ENCODE results near the gene BICD1.

BICD1 gene

DNA sequence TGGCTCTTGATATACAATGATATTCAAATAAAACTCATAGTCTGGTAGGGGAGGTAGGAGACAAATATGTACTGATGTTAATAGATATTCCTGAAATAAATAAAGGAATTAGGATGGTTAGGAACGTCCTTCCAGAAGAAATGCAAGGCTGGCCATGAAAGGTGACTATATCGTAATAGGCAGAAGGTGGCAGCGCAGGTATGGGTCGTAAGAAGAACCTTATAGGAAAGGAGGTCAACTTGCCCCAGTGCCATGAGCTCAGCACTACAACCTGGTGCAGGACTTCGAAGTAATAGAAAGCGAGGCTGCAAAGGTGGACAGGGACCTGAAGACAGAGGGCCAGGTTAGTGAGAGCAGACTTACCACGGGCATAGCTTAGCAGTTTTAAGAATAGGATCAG is 237.4 kb downstream of the BICD1 start:
- DNase-seq (ENCODE audit: low spot score), result no peak

DNA sequence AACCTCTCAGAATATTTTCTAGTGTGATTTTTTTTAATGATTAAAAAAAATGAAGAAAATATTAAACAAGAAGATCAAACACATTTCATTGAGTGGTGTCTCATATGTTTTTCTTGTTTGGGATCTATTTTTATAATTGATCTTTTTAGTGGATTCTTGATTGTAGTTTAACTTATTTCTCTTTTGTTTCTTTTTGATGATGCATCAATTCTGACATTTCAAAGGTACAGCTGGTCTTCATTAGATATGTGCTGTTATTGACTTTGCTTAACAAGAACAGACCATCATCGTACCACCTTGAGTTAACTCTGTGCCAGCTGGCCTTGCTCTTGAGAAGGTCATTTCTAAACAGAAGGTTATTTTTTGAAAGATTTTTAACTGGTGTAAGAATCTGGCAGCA is 246.9 kb downstream of the BICD1 start:
- no peak for DNase-seq (ENCODE audit: low spot score)

DNA sequence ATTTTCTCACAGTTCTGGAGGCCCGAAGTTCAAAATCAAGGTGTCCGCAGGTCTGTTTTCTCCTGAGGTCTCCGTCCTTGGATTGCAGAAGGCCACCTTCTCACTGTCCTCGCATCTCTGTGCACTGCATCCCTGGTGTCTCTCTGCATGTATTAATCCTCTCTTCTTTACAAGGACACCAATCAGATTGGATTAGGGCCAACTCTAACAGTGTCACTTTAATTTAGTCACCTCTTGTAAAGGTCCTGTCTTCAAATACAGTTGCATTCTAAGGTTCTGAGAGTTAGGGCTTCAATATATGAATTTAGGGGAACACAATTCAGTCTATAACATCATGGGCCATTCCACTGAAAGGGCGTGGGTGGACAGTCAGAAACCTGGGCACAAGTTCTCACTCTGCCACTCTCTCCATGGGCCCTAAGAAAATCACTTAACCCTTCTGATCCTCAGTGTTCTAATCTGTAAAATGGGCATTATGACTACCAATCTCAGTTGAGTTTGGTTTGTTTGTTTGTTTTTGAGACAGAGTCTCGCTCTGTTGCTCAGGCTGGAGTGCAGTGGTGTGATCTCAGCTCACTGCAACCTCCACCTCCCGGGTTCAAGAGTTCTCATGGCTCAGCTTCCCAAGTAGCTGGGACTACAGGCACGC is 251.1 kb downstream of the BICD1 start:
- no peak for DNase-seq (ENCODE audit: low spot score)

DNA sequence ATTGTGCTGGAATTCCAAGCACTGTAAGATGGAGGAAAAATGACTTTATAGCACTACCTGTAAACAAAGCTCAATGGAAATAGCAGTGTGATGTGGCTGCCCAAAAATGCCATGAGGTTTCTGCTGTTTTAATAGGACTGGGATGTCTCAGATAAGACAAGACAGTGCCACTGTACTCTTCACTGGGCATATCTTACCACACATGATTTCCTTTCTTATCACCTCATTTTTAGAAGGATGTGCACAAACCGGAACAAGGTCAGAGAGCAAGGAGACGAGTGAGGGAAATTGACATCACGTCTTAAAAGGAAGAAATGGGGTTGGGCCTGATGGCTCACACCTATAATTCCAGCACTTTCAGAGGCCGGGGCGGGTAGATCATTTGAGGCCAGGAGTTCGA is 254.3 kb downstream of the BICD1 start:
- DNase-seq (ENCODE audit: low spot score), result no peak

DNA sequence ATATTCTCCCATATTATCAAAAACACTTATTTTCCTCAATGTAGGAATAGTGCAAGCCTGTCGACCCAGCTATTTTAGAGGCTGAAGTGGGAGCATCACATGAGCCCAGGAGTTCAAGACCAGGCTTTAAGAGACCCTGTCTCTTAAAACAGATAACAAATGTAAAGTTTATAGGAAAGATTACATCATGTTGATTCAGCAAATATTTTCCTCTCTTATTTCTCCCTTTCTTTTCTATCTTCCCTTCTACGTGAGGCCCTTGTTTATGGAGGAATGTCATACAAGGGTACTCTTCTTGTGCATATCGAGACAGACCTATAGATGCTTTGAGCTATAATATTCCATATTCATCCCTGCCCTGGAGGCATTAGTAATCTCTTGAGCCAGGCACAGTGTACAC is 256.2 kb downstream of the BICD1 start:
- DNase-seq (ENCODE audit: low spot score), result no peak

DNA sequence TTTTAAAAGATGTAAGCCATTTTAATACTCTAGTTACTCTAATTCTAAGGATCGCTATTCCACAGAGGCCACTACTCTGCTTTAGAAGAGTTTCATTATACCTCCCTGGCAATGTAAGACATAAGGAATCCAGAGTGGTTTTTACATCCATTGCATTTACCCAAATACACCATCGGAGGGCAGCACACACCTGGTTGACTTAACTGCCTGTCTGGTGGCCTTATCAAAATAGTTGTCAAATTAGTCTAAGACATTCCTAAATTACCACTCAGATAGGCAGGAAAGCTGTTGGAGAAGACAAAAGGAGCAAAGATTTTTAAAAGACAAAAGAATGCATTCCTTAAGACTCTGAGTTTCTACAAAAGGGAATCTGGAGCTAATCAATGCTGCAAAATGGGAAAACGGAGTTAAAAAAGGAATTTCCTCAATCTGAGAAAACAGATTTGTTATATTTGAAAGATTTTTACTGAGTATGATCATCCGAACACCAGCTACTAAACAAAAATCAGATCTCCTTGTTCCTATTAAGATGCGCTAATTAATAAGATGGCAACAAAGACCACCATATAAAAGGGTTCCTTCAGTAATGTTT is 258.9 kb downstream of the BICD1 start:
- DNase-seq (ENCODE audit: low spot score), result peak; percentile 83

DNA sequence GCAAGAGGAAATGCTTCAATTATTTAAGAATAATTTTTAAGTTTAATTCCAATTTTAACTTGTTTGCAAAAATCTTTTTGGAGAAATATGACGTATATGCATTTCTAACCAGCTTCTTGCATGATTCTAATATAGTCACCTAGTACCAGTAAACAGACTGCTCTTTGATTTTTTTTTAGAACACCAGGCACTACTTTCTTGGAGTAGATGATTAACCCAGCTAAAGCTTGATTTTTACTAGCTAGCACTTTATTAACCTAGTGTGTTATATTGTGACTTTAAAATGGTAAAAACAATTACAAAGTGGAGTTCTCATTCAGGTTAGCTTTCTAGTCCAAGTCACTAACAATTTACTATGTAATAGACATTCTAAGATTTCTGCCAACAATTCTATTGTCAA is 260.1 kb downstream of the BICD1 start:
- no peak for DNase-seq (ENCODE audit: low spot score)

DNA sequence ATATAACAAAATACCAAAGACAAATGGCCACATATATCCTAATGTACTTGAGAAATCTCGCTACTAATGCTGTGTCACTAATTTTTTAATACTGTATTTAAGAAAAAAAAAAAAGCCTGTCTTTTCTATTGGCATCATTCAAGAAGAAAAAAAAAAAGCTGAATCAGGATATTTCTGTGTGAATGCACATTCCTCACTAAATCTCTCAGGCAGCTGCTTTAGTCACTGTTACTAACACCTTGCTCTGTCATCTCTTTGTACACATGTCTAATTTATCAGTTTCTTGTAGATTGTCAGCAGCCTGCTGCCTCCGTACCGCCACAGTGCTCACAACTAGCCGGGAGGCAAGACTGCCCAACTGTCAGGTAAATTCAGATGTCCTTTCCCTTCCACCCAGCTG is 260.7 kb downstream of the BICD1 start:
- no peak for DNase-seq (ENCODE audit: low spot score)

DNA sequence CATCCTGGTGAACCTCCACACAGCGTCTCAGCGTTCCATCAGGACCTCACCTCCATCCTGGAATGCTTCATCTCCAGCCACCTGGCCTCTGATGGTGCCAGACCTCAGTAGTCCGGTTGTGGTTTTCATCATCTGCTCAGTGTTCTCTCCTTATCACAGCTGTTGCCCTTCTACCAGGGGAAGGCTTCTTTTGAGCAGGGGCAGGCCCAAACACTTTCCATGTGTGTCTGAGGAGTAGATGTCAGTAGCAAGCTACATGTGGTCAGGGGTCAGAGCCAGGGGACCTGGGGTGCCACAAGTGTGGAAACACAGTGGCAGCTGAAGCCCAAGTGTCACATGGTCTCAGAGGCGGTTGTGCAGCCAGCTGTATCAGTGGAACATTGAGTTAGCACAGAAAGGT is 262.6 kb downstream of the BICD1 start:
- DNase-seq (ENCODE audit: low spot score), result no peak

DNA sequence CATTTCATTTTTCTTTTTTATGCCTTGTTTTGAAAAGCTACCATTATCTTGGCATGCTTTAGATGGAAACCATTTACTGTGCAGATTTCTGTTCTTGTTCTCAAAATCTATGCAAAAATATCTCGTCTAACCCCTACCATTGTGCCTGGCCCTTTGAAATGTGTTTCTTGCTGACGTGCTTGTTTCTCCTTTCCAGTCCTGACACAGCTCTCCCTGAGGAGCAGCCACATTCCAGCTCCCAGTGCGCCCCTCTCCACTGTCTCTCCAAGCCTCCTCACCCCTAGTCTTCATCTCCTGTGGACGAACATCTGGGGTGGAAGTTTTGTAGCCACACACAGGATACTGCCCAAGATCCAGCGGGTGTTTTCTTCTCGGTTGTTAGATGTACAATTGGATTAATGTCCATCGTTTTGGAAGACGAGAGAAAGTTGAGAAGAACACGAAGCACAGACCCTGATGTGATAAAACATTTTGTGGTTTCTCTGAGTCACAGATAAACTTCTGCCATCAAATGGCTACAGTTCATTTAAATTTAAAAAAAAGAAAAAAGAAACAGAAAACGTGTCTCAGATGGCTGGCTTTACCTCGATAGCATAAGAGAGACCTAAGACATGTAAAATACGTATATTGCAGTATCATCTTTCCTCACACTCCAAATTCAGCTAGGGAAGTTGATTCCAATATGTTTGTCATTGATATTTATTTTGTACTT is 270.9 kb downstream of the BICD1 start:
- no peak for DNase-seq (ENCODE audit: low spot score)

DNA sequence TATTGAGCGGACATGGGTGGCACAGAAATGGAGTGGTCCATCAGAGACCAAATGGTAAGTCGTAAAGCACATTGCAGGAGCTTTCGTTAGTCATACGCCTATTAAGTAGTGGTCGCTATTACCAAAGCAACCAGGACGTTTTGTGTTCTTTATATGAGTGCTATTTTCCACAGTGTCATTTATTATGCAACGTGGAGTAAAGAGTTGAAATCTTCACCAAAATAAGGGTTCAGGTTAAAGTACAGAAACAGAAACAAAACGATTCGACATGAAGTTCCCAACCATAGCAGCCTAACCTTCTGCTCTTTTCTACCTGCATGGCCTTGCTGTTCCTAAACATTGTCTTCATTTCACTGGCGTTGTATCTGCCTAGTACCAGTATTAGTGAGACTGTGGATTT is 272.6 kb downstream of the BICD1 start:
- no peak for DNase-seq (ENCODE audit: low spot score)

DNA sequence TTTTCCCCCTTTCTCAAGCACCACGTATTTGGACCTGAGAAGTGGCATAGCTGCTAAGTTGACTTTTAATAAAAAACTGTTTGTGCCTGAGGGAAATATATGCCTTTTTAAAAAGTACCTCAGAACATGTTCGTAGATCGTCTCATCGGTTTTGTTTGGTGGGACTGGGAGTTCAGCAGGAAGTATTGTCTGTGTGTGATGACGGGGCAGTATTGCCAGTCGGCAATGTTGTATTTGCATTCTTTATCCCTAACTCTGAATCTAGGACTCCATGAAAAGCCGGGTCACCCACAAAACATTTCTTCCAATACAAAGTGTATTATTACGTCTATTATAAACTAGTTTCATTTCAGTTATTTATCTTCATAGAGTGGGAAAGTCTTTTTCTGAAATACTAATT is 273.0 kb downstream of the BICD1 start:
- DNase-seq (ENCODE audit: low spot score), result no peak

DNA sequence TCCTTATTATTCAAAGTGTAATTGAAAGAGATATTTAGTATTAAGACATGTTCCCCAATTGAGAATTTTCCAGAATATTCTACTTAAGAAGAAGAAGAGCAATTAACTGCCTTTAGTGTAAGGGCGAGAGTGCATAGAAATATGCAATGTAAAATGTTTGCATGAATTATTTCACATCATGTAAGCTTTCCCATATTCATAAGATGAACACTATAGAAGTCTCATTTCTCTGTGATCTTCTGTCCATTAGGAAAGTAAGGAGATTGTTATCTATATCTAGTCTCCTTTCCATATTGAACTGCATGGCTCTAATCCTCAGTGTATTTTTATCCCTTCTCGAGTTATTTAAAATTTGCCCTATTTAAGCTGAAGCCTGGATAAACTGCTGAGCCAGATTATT is 275.6 kb downstream of the BICD1 start:
- DNase-seq (ENCODE audit: low spot score), result no peak

DNA sequence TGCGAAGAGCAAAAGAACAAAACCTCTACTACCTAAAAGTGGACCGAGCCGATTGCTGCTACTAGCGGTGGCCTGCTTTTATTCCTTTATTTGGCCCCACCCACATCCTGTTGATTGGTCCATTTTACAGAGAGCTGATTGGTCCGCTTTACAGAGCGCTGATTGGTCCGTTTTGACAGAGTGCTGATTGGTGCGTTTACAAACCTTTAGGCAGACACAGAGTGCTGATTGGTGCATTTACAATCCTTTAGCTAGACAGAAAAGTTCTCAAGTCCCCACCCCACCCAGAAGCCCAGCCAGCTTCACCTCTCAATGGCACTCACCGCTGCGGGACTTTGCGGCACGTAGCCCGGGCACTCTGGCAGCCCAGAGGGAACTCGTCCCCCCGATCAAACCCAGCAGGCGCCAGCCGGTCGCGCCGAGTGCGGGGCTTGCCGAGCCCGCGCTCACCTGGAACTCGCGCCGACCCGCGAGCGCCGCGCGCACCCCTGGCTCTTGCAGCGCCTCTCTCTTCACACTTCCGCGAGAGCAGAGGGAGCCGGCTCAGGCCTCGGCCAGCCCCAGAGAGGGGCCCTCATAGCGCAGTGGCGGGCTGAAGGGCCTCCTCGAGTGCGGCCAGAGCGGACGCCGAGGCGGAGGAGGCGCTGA is 284.0 kb downstream of the BICD1 start:
- no peak for DNase-seq (ENCODE audit: low spot score)

DNA sequence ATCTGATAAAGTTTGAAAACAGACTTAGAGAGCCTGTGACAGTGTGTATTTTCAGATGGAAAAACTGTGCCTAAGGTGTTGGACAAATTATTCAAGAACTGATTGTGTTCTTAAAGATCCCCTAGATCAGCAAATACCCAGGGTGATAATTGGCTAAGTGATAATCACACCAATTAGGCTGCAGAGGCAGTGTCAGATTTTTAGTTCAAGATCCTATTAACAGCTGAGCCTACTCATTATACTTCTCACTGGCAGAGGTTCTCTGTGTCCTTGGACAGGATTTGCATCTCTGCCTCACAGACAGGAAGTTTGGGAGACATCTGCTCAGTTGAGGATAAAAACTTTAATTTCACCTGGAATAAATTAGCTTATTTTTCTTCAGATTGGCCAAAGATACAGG is 288.4 kb downstream of the BICD1 start:
- DNase-seq (ENCODE audit: low spot score), result no peak

DNA sequence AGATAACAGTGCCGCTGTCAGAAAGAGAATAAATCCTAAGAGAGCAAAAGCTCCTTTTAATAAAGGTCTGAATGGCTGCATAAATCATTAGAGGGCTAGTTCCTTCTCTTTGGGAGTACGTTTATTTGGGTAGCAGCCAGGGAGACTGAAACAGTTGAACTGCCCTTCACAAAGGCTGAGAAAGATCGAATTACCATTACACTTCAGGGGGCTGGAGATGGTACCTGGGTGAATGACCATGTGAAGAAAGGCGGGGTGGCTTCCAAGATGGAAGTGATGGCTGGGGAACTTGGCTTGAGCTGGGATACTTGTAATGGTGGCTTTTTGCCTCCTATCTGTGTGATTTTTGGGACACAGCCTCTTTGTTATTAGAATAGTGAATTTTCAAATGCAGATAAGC is 291.0 kb downstream of the BICD1 start:
- no peak for DNase-seq (ENCODE audit: low spot score)

DNA sequence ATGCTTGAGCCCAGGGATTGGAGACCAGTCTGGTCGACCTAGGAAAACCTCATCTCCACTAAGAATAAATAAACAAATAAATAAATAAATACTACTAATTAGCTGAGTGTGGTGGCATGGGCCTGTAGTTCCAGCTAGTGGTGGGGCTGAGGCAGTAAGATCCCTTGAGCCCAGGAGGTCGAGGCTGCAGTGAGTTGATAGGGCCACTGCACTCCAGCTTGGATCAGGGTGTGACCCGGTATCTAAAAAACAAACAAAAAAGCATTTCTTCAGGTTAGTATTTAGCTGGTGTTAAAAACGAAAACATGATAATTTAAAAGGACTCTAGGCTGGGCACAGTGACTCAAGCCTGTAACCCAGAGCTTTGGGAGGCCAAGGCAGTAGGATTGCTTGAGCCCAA is 291.5 kb downstream of the BICD1 start:
- DNase-seq (ENCODE audit: low spot score), result no peak

DNA sequence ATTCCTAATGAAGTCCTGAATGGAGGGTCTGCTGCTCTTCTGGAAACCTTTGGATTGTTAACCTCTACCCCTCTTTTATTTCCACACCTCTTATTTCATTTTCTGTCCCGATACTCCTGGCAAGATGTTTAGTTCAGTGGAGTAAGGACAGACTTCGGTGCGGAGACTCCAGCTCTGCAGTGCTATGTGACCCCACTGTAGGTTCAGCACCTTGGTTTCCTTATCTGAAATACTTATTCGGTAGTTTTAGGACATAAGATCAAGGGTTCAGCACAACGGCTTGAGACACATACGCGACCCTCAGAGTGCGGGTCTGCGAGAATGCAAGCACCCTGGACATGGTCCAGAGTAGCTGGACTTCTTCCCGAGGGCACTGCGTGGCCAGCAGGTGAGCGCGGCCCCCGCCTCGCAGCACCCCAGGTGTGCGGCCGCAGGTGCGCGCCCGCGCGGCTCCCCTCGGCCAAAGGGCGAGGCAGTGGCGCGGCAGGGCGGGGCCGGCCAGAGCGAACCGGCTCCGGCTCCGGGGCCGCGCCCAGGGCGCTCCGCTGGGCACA is 292.2 kb downstream of the BICD1 start:
- no peak for DNase-seq (ENCODE audit: low spot score)

DNA sequence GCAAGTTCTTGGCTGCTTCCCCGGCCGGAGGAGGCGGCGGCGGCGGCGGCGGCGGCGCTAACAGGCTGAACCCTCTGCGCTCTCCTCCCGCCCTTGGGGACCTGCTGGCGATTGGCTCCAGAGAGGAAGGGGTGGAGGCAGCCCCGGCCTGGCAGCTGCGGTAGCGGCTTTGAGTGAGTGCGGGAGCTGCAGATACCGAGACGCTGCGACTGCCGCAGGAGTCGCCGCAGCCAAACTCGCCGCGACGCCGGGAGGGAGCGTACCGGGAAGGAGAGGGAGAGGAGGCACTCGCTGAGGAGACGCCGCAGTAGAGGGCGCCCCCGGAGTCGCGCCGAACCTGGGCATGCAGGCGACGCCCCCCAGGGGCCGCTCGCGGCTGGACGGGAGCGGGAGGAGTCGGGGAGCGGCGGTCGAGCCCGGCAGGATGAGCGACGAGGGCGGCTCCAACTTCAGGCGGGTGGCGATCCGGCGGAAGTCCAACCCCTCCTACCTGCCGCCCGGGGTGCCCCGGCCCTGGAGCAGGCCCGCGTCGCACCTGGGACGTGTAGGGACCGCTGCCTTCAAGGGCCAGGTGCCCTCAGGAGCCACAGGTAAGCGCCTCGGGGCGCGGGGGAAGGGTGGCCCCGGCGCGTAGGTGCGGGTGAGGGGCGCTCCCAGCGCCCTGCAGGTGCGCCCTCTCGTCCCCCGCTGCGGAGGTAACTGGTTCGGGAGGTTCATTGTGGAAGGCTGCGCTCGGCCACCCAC is 292.9 kb downstream of the BICD1 start, which contains the start of gene FGD4:
FGD4 (plus strand) TSS at position 189 of the 744 bp plus-strand sequence.
- DNase-seq (ENCODE audit: low spot score), result peak; percentile 89

DNA sequence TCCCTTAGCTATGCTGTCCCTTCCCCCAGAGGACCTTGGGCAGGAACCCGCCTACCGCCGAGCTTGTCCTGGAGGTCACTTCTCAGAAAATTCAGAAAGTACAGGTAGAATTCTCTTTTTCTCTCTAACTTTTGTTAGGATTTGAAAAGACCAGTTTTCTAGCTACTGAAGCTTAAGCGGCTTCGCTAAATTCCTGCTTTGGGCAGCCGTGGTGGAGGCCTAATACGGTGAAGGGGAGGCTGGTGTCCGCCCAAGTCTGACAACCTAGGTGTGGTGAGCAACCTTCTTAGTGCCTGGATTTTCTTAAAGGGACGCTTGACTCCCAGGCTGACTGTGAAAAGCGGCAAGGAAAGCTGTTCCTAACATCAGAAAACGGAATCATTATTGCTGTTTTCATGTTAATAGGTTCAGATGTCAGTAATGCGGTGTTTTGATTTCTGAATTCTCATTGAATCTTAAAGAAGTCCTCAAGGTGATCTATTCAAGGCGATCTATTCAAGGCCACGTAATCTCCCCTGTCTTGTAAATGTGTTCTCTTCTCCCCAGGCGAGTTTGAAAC is 293.5 kb downstream of the BICD1 start:
- no peak for DNase-seq (ENCODE audit: low spot score)

DNA sequence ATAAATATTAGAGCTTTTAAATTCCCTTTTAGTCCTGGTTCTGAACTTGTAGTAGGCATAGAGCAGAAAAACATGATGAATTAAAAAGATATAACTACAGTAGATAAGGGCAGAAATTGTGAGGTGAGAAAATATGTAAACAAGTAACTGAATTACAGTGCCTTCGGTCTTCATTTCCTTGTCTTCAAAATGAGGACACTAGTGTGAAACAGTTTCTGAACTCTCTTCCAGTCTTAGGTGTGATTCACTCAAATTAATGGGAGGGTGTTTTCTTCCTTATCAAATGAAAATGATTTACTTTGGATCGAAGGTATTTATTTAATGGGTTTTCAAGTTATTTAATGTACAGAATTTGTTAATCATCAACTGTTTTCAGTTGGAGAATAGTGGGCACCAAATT is 294.2 kb downstream of the BICD1 start:
- DNase-seq (ENCODE audit: low spot score), result no peak

DNA sequence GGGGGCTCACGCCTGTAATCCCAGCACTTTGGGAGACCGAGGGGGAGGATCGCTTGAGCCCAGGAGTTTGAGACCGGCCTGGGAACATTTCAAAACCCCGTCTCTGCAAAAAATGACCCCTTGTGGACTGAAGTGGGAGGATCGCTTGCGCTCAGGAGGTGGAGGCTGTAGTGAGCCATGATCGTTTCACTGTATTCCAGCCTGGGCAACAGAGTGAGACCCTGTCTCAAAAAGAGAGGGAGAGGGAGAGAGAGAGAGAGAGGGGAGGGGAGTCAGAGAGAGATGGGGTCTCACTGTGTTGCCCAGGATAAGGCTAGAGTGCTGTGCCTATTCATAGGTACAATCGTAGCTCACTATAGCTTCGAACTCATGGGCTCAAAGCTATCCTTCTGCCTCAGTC is 295.5 kb downstream of the BICD1 start:
- no peak for DNase-seq (ENCODE audit: low spot score)
